GM12878 (cell line): ENCODE data around the gene PDZRN3.

Source experiments
- CTCF ChIP-seq, 3 experiments: IDR thresholded peaks in 2 of 3; conservative IDR thresholded peaks in 1 of 3; 2 replicates each; pipeline ENCODE4 v1.5.1; 2011; ENCODE audit warnings: low read depth in 3 of 3, low read length in 3 of 3, mild to moderate bottlenecking in 3 of 3, control low read depth in 2 of 3, moderate library complexity in 2 of 3, inconsistent platforms in 1 of 3, mixed read lengths in 1 of 3; ENCODE audit not compliant: control insufficient read depth in 2 of 3, insufficient read depth in 1 of 3; ENCODE audit errors: extremely low read depth in 1 of 3
- PBX3 ChIP-seq: IDR thresholded peaks from 2 replicates; pipeline ENCODE4 v1.6.1; 2011; ENCODE audit warnings: mild to moderate bottlenecking, low read depth, low read length, moderate library complexity; ENCODE audit not compliant: insufficient replicate concordance
- POU2F2 ChIP-seq: IDR thresholded peaks from 3 replicates; pipeline ENCODE4 v1.6.1; 2011; ENCODE audit warnings: low read depth, mild to moderate bottlenecking, low read length, borderline replicate concordance
- ZNF687 ChIP-seq: fragments of 450-650 bp; IDR thresholded peaks from 2 replicates; pipeline ENCODE4 v1.6.1; 2017; ENCODE audit warnings: mild to moderate bottlenecking, moderate library complexity

- TF ChIP-seq POU2F2 (no peak), CTCF (IDR thresholded peaks at IDR 0.05 in 2 of 3, conservative IDR thresholded peaks at IDR 0.05 in 1 of 3; ENCODE audit: control insufficient read depth in 2 of 3, extremely low read depth in 1 of 3, insufficient read depth in 1 of 3, low read depth in 3 of 3, low read length in 3 of 3) (no peak), PBX3 (no peak), ZNF687 (no peak)
Measured at GRCh38 chr3:73550032-73550431, 74.7 kb downstream of the PDZRN3 start.
